Medulla oblongata (tissue), 1 donor: Measurements from ENCODE around the gene POLD1.

ENCODE experiments used
- DNase-seq: peaks from one replicate; pipeline ENCODE4 v3.0.0-alpha.2; 2015; ENCODE audit errors: extremely low spot score

The POLD1 gene

DNA sequence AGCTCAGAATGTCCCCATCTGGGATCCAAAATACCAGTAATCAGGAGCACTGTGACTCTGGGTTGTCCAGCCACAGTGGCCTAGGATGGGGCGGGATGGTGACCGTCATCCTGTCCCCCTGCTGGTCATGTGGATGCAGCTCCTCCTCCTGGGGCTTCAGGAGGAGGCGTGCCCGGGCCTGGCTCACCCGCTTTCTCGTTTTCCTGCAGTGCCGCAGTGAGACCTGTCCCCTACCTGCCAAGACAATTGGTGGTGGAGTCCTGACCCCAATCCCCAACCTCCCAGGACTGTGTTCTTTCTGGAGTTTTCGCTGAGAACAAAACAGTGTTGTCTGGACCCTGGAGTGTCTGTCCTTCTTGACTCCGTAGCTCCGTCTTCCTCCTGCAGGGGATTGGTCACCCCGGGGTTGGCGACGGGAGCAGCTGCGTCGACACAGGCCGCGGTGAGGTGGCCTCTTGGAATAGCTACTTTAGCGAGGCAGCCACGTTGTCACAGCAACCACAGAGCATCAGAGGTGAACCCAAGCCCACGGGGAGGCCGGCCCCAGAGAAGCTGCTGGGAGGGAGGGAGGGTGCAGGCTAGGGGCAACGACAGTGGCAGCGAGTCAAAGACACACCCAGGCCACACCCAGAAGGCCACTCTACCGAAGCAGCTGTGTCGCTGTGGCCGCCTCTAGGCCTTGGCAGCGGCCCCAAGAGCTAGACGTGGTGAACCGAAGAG, 82.0 kb downstream of the POLD1 start:
- no peak for DNase-seq

DNA sequence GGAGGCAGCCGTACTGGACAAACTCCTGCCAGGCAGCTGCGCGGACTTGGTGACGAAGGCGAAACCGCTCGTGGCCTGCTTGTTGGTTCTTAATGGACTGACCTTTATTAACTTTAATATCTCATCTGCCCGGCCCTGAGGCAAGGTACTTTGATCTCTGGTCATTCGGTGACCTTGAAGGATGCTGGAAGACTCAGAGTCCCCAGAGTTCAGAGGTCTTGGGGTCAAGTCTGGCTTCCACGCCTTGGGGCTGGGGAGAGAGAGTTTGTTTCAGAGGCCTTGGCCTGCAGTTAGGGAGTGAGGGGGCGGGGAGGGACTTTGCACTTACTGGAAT, 82.5 kb downstream of the POLD1 start:
- no peak for DNase-seq

DNA sequence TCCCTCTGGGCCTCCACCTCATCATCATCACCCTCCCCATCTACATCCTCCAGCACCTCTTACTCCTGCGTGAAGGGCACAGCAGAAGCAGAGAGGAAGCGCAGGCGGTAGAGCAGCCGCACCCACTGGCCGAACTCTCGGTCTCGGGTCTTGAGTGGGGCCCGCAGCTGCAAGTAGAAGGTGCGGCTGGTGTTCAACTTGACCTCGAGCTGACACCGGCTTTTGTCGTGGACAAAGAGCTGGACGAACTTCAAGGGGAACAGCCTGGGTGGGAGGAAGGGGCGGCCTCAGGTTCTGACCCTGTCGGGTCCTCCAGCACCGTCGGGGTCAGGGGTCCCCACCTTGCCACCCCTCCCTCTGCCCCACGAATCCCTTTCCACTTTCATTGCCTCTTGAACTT, 83.4 kb downstream of the POLD1 start:
- DNase-seq = no peak
